Measurements from ENCODE around the gene MRPS18A. TPM values are rescaled to one million over a fixed set of nuclear protein-coding genes. Genes with fewer than 3 reads are reported as not detected.
A peak's percentile ranks its signal among the peaks of the same experiment; 100 is the strongest.

MRPS18A gene
- total and polyA plus RNA-seq, 9 of the 15 experiments (the other 6 are each of a cell fraction or from before 2014, with no cell fraction given): 87.5 to 243 (median 125) TPM

GRCh38 chr6:43639984-43640800, 47.4 kb downstream of the MRPS18A start (continued):
- TF ChIP-seq CUX1 (CRISPR knock-in tag; IDR thresholded peaks at IDR 0.05): no peak
- TF ChIP-seq HES1 (IDR thresholded peaks at IDR 0.05; ENCODE audit: low read depth): no peak
- no peak for TF ChIP-seq POLR2G (IDR thresholded peaks at IDR 0.05; ENCODE audit: low read depth, low read length)
- no peak for TF ChIP-seq SIX5 (IDR thresholded peaks at IDR 0.05; ENCODE audit: borderline replicate concordance in 1 of 2, insufficient read depth in 1 of 2, low read depth in 1 of 2, low read length in 2 of 2)
- TF ChIP-seq POLR2B (IDR thresholded peaks at IDR 0.05; ENCODE audit: low read depth, partially characterized antibody): no peak
- 0 out of 2 replicates have a peak, but pooled peaks have one; percentile 28 for TF ChIP-seq KLF1 (tag; IDR thresholded peaks at IDR 0.05)
- TF ChIP-seq KHSRP (IDR thresholded peaks at IDR 0.05): no peak
- no peak for TF ChIP-seq EGR1 (conservative IDR thresholded peaks at IDR 0.05)
- TF ChIP-seq MLLT1 (IDR thresholded peaks at IDR 0.05): no peak
- TF ChIP-seq AFF4 (CRISPR knock-in tag; IDR thresholded peaks at IDR 0.05): no peak
- TF ChIP-seq SAP30 (IDR thresholded peaks at IDR 0.05; ENCODE audit: borderline replicate concordance, insufficient read depth, low read depth, low read length, poor library complexity, severe bottlenecking): peak; percentile 57
- no peak for TF ChIP-seq MEF2A (IDR thresholded peaks at IDR 0.05; ENCODE audit: control insufficient read depth, low read depth, low read length)
- TF ChIP-seq BRCA1 (IDR thresholded peaks at IDR 0.05): no peak
- TF ChIP-seq BRCA1 (CRISPR knock-in tag; IDR thresholded peaks at IDR 0.05): 0 out of 2 replicates have a peak, but pooled peaks have one; percentile 30
- peak; percentile 31; the same call in 1 of the 2 replicates for TF ChIP-seq MTA2 (IDR thresholded peaks at IDR 0.05; ENCODE audit: low read depth)
- no peak for TF ChIP-seq ILK (tag; IDR thresholded peaks at IDR 0.05; ENCODE audit: borderline replicate concordance, low read depth)
